ENCODE measurements around the gene IL34.

- TF ChIP-seq CTCF (IDR thresholded peaks at IDR 0.05; ENCODE audit: low read depth, low read length), result no peak
- TF ChIP-seq EZH2phosphoT487 (IDR thresholded peaks at IDR 0.05; ENCODE audit: low read depth), result no peak
Observed at GRCh38 chr16:70634861-70635260, 11.5 kb upstream of the IL34 start.
